Parathyroid adenoma (tissue), 2 donors: Measurements from ENCODE around the gene KRTAP10-7.
"Not testable (repeated sequence)": the region's sequence is repeated elsewhere in the genome, so short reads cannot be mapped to it uniquely, and the experiment has no call there.

ENCODE experiments used
- H2AFZ ChIP-seq: fragments of 300-600 bp; sonication (generic); one replicate; pipeline ENCODE4 v1.7.0; 2017; ENCODE audit warnings: antibody characterized with exemption, mild to moderate bottlenecking
- H3K27ac ChIP-seq: fragments of 300-600 bp; sonication (generic); one replicate; pipeline ENCODE4 v1.7.0; 2017
- H3K27me3 ChIP-seq: fragments of 300-600 bp; sonication (generic); one replicate; pipeline ENCODE4 v1.7.0; 2017; ENCODE audit warnings: low read length; ENCODE audit not compliant: control insufficient read depth, insufficient read depth
- H3K36me3 ChIP-seq: fragments of 300-600 bp; sonication (generic); one replicate; pipeline ENCODE4 v1.7.0; 2017; ENCODE audit warnings: low read length; ENCODE audit not compliant: control insufficient read depth, insufficient read depth
- H3K4me1 ChIP-seq: fragments of 300-600 bp; sonication (generic); one replicate; pipeline ENCODE4 v1.7.0; 2017; ENCODE audit warnings: control low read depth
- H3K4me2 ChIP-seq: fragments of 300-600 bp; sonication (generic); one replicate; pipeline ENCODE4 v1.7.0; 2017; ENCODE audit warnings: low read length
- H3K4me3 ChIP-seq: fragments of 300-600 bp; sonication (generic); one replicate; pipeline ENCODE4 v1.7.0; 2017; ENCODE audit warnings: low read depth, low read length
- H3K79me2 ChIP-seq: fragments of 300-600 bp; sonication (generic); one replicate; pipeline ENCODE4 v1.7.0; 2017; ENCODE audit warnings: control low read depth
- H3K9ac ChIP-seq: fragments of 300-600 bp; sonication (generic); one replicate; pipeline ENCODE4 v1.7.0; 2017; ENCODE audit warnings: mild to moderate bottlenecking
- H3K9me3 ChIP-seq: fragments of 300-600 bp; sonication (generic); one replicate; pipeline ENCODE4 v1.7.0; 2017; ENCODE audit warnings: low read length; ENCODE audit not compliant: control insufficient read depth
- CTCF ChIP-seq: fragments of 300-600 bp; sonication (generic); IDR thresholded peaks from one replicate; pipeline ENCODE4 v1.7.0; 2017; ENCODE audit warnings: antibody characterized with exemption, mild to moderate bottlenecking
- donor health status: primary hyperparathyroidism.

The KRTAP10-7 gene

GRCh38 chr21:44600118-44600978, at the start of gene KRTAP10-7:
KRTAP10-7 (plus strand) TSS chr21:44600597; CDS start chr21:44600622, 25 bp downstream.
- not testable (repeated sequence) for H3K79me2 ChIP-seq, H3K9ac ChIP-seq, H3K4me1 ChIP-seq, H3K27me3 ChIP-seq, H3K9me3 ChIP-seq, H3K4me3 ChIP-seq, H3K27ac ChIP-seq, H3K36me3 ChIP-seq, H3K4me2 ChIP-seq, H2AFZ ChIP-seq

GRCh38 chr21:44550807-44551206, 49.6 kb upstream of the KRTAP10-7 start:
- Histone ChIP-seq H3K9me3 (no peaks in the 10 kb centered on the region), H3K27me3 (no peaks in the 10 kb centered on the region), H3K4me1 (no peaks in the 10 kb centered on the region), H3K4me2 (no peak overlapping the region), H3K27ac (no peak overlapping the region), H2AFZ (no peak overlapping the region), H3K36me3 (no peaks in the 10 kb centered on the region), H3K9ac (no peak overlapping the region), H3K79me2 (no peaks in the 10 kb centered on the region), H3K4me3 (no peak overlapping the region)
- TF ChIP-seq CTCF: no peak

- H3K4me2 ChIP-seq: no peak within 1 kb of the TSS
- no peak within 1 kb of the TSS for H3K27ac ChIP-seq
- no peaks in the 10 kb centered on the region for H3K27me3 ChIP-seq
- H3K9me3 ChIP-seq: no peaks in the 10 kb centered on the region
- no peak within 1 kb of the TSS for H3K9ac ChIP-seq
- H3K4me3 ChIP-seq: no peak within 1 kb of the TSS
- no peaks in the 10 kb centered on the region for H3K4me1 ChIP-seq
- TF ChIP-seq CTCF: no peak
- H3K36me3 ChIP-seq: no peaks in the 10 kb centered on the region
- H2AFZ ChIP-seq: no peak within 1 kb of the TSS
- H3K79me2 ChIP-seq: no peaks in the 10 kb centered on the region
Measured at GRCh38 chr21:44551340-44551961, 48.9 kb upstream of the KRTAP10-7 start, which contains the start of gene KRTAP10-2. KRTAP10-2 (minus strand) TSS chr21:44551505; CDS start chr21:44551458, 47 bp downstream.

- Histone ChIP-seq H3K4me3 (no peak overlapping the region), H3K9ac (no peak overlapping the region), H3K27ac (no peak overlapping the region), H3K79me2 (no peaks in the 10 kb centered on the region), H3K9me3 (no peaks in the 10 kb centered on the region), H3K4me2 (no peak overlapping the region), H3K27me3 (no peaks in the 10 kb centered on the region), H3K4me1 (no peaks in the 10 kb centered on the region), H3K36me3 (no peaks in the 10 kb centered on the region), H2AFZ (no peak overlapping the region)
- no peak for TF ChIP-seq CTCF
Measured at GRCh38 chr21:44552136-44552535, 48.3 kb upstream of the KRTAP10-7 start.

GRCh38 chr21:44552681-44553080, 47.7 kb upstream of the KRTAP10-7 start:
- Histone ChIP-seq H3K36me3 (no peaks in the 10 kb centered on the region), H3K4me2 (no peak overlapping the region)
- no peak for TF ChIP-seq CTCF

More at GRCh38 chr21:44552681-44553080, 47.7 kb upstream of the KRTAP10-7 start:
- H3K4me1 ChIP-seq: no peaks in the 10 kb centered on the region
- H3K79me2 ChIP-seq: no peaks in the 10 kb centered on the region
- H3K4me3 ChIP-seq: no peak overlapping the region
- H2AFZ ChIP-seq: no peak overlapping the region
- H3K9ac ChIP-seq: no peak overlapping the region
- no peak overlapping the region for H3K27ac ChIP-seq
- no peaks in the 10 kb centered on the region for H3K9me3 ChIP-seq
- H3K27me3 ChIP-seq: no peaks in the 10 kb centered on the region
